GM10847 (cell line): ENCODE data around the gene SAMD4B.

Experiments
- POLR2A ChIP-seq: IDR thresholded peaks from 2 replicates; pipeline ENCODE4 v1.6.1; 2011; ENCODE audit not compliant: insufficient read length; ENCODE audit errors: extremely low read depth

Gene SAMD4B

DNA sequence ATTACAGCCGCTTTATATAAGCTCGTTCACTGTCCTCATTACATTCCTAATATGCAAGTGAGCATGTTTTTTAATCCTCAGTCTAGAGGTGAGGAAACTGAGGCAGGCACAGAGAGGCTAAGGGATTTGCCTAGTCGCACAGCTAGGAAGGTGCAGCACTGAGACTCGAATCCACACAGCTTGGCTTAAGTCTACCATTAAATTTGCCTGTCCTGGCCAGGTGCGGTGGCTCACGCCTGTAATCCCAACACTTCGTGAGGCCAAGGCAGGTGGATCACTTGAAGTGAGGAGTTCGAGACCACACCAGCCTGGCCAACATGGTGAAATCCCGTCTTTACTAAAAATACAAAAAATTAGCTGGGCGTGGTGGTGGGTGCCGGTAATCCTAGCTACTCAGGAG, 85.5 kb downstream of the SAMD4B start:
- no peak for TF ChIP-seq POLR2A

DNA sequence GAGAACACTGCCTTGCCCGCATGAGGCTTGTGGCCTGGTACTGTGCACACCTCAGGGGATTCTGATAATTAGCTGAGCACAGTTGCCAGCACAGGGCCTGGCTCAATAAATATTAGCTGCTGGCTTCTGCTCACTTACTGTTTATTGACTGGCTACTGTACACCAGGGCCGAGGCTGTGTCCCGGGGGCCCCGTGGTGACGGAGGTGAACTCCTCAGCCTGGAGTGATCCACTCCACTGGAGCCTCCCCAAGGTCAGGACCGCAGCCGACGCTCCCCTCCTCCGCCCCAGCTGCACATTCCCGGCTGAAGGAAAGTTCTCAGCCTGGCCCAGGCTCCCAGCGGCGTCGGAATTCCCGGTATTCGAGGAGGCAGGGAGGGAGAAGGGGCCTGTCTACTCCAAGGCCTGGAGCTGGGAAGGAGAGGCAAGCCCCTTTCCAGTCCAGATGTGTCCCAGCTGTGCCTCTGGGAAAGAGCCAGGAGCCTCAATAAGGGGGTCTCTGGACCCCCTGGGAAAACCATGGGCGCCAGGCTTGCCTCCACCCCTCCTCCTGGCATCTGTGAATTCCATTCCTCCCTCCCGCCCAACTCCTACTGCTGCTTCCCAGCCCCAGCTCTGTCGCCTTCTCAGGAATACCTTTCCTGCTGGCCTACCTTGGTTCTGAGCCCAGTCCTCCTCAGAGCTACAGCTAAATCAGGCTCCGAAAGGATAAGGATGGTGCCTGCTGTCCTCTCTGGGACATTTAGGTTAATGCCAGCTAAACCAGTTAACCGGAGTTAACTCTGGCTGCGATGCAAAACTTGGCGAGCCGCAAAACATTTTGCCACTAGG, 86.3 kb downstream of the SAMD4B start:
- no peak for TF ChIP-seq POLR2A

DNA sequence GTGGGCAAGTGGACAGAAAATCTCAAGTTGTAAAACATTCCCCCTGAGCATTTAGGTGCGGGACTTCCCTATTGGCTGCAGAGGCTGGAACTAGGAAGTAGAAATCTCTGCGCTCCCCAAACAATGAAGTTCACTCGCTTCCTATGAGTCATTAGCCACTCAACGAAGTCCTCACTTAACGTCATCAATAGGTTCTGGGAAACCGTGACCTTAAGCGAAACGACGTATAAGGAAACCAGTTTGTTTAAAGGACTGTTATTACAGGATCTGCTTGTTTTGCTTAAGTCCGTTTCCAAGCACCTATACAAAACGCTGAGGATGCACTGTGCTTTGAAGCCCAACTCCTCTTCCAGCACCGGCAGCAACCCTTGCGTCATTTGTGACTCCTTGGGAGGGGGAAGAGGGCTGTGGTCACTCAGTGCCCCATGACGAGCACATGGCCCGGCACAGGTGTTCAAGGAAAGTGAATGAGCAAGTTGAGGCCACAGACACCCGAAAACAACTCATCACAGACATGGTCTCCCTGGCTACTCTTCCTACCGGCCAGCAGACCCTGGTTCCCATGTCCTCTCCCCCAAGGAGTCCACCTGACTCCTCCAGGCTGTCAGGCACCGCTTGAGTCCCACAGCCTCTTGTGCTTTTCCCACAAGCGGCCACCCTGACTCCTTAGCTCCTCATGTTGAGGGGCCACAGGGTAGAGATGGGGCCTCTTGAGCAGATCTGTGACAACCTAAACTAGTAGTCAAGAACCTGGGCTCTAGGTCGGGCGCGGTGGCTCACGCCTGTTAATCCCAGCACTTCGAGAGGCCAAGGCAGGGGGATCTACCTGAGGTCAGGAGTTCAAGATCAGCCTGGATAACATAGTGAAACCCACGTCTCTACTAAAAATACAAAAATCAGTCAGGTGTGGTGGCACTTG, 88.7 kb downstream of the SAMD4B start:
- TF ChIP-seq POLR2A = no peak

DNA sequence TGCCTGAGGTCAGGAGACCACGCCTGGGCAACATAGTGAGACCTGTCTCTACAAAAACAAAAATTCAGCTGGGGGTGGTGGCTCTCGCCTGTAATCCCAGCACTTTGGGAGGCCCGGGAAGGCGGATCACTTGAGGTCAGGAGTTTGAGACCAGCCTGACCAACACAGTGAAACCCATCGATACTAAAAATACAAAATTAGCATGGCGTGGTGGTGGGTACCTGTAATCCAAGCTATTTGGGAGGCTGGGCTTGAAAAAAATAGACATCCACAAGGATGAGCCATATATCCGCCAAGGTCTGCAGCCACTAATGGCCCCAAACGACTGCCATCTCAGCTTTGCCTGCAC, 90.4 kb downstream of the SAMD4B start:
- no peak for TF ChIP-seq POLR2A

DNA sequence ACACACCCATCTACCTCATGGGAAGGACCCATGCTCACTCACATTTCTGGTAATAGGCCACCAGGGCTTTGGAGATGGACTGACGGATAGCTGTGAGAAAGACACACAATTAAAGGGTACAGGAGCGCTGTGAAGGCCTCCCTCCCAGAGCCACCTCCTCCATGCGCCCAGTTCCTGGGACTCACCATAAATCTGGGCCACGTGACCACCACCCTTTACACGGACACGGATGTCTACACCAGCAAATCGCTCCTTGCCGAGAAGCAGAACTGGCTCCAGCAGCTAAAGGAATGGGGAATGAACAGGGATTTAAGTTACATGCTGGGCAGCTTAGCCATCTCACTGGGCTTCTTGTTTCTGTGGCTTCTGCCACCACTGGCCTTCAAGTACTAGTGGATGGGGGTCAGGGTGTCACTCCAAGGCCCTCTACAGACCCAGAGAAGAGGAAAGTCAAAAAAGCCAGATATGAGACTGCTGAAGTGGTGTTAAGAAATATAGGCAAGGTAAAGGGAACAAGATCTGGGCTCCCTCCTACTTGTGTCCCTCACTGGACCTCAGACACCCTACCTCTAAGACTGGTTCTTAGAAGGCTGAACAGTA, 91.4 kb downstream of the SAMD4B start:
- no peak for TF ChIP-seq POLR2A

DNA sequence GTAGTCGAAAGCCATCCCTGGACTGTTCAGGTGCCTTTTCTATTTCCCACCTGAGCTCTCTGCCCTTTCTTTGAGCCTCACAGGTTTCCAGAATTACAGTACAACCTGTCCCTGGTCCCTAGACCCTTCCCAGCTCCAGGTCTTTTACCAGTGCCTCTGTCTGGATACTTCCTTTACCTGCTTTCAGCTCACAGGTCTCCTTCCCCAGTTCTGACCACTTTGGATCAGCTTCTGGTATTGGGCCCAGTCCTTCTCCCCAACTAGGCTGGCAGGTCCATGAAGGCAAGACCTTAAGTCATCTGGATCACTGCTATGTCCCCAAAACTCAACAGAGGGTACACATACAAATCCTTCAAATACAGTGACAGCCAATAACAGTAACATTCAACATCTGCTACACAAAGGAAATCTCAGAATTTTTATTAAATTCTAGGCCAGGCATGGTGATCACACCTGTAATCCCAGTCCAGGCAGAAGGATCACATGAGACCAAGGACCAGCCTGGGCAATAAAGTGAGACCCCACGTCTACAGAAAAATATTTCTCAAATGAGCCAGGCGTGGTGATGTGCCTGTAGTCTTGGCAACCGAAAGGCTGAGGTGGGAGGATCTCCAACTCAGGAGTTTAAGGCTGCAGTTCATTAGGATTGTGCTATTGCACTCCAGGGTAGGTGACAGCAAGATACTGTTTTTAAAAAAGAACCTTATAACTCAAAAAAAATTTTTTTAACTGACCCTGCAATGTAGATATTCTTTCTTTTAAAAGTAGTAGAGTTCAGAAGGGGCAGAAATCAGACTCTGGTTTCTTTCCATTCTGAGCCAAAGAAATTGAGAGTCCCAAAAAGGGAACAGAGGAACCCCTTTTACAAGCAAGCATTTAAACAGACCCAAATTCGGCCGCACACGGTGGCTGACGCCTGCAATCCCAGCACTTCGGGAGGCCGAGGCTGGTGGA, 92.2 kb downstream of the SAMD4B start:
- no peak for TF ChIP-seq POLR2A
